ENCODE data around the gene SMKR1. TPM values are rescaled to one million over a fixed set of nuclear protein-coding genes. Genes with fewer than 3 reads are reported as not detected.

Gene SMKR1
- polyA plus RNA-seq, 2 of the 4 experiments (the other 2 are of a cell fraction), result 12.2 to 13.6 TPM

DNA sequence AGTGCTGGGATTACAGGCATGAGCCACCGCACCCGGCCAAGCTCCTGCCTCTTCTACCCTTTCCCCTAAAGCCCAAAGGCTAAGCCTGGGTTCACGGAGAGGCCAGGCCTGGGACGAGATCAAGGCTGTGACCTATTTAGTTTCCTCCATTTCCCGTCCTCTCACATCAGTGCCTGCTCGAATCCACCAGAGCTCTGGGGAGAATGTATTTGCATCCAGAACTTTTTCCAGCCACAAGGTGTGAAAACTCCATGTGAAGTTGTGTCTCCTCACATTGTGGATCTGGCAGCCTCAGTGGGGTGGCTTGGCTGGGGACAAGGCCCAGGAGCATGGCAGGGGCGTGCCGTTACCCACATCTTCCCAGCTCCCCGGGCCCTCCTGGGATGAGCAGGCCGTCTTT lies 38.0 kb downstream of the SMKR1 start (continued):
- TF ChIP-seq SMC3 (IDR thresholded peaks at IDR 0.05) (no peak), RARB (CRISPR knock-in tag; IDR thresholded peaks at IDR 0.05) (no peak), BHLHE40 (IDR thresholded peaks at IDR 0.05; ENCODE audit: low read depth, low read length) (no peak), CHD2 (IDR thresholded peaks at IDR 0.05; ENCODE audit: low read length, partially characterized antibody) (no peak)
- TF ChIP-seq, protein P1, sequence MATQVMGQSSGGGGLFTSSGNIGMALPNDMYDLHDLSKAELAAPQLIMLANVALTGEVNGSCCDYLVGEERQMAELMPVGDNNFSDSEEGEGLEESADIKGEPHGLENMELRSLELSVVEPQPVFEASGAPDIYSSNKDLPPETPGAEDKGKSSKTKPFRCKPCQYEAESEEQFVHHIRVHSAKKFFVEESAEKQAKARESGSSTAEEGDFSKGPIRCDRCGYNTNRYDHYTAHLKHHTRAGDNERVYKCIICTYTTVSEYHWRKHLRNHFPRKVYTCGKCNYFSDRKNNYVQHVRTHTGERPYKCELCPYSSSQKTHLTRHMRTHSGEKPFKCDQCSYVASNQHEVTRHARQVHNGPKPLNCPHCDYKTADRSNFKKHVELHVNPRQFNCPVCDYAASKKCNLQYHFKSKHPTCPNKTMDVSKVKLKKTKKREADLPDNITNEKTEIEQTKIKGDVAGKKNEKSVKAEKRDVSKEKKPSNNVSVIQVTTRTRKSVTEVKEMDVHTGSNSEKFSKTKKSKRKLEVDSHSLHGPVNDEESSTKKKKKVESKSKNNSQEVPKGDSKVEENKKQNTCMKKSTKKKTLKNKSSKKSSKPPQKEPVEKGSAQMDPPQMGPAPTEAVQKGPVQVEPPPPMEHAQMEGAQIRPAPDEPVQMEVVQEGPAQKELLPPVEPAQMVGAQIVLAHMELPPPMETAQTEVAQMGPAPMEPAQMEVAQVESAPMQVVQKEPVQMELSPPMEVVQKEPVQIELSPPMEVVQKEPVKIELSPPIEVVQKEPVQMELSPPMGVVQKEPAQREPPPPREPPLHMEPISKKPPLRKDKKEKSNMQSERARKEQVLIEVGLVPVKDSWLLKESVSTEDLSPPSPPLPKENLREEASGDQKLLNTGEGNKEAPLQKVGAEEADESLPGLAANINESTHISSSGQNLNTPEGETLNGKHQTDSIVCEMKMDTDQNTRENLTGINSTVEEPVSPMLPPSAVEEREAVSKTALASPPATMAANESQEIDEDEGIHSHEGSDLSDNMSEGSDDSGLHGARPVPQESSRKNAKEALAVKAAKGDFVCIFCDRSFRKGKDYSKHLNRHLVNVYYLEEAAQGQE (IDR thresholded peaks at IDR 0.05), result no peak

DNA sequence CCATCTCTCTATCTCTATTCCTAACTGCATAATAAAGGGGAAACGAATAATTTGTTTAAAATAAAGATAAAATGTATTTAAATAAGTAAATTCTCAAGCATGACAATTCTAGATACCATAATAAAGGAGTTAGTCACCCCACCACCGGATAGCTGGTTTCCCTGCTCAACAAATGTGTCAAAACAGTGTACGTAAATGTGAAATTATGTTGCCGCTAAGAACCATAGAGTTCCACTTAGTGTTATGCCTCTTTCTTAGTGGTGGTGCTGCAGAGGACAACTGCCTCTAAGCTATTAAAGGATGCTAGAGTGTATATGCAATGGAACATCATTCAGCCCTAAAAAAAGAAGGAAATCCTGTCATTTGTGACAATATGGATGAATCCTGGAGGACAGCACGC lies 42.4 kb downstream of the SMKR1 start:
- Histone ChIP-seq H3K4me2 (no peak overlapping the region), H3K9me3 (no peaks in the 10 kb centered on the region), H3K4me1 (no peaks in the 10 kb centered on the region), H3K27ac (no peak overlapping the region), H3K4me3 (no peak overlapping the region)
- CTCF ChIA-PET, result interaction anchor here (0.6 to 2.1 kb wide), 3 partner anchors 33 to 326 kb away, joined by 3 to 6 read pairs (median 4); no protein-coding TSS in a partner anchor
- WGBS (ENCODE audit: missing lambda C conversion rate), result 63% methylated on average over 5 of the region's 5 CpGs
- no peak for DNase-seq (ENCODE audit: low read depth in 1 of 2, low spot score in 1 of 2)
- ATAC-seq, result no peak
- TF ChIP-seq NPAS2 (CRISPR knock-in tag; IDR thresholded peaks at IDR 0.05; ENCODE audit: borderline replicate concordance) (no peak), SREBF2 (IDR thresholded peaks at IDR 0.05) (no peak), CBX2 (IDR thresholded peaks at IDR 0.05; ENCODE audit: borderline replicate concordance, low read depth) (no peak), GATA3 (IDR thresholded peaks at IDR 0.05; ENCODE audit: borderline replicate concordance) (no peak), HOXB5 (CRISPR knock-in tag; IDR thresholded peaks at IDR 0.05) (no peak), JUNB (IDR thresholded peaks at IDR 0.05) (no peak), ZSCAN20 (CRISPR knock-in tag; IDR thresholded peaks at IDR 0.05) (no peak), HOXB13 (CRISPR knock-in tag; IDR thresholded peaks at IDR 0.05; ENCODE audit: low read depth) (no peak), MAFK (IDR thresholded peaks at IDR 0.05; ENCODE audit: partially characterized antibody) (no peak), EHMT2 (IDR thresholded peaks at IDR 0.05; ENCODE audit: low read depth) (no peak), NFE2L2 (conservative IDR thresholded peaks at IDR 0.05; ENCODE audit: low read length) (no peak), CEBPB (IDR thresholded peaks at IDR 0.05) (no peak), TFCP2L1 (CRISPR knock-in tag; IDR thresholded peaks at IDR 0.05) (no peak), ZFP36 (IDR thresholded peaks at IDR 0.05; ENCODE audit: borderline replicate concordance, partially characterized antibody) (no peak), FOXS1 (CRISPR knock-in tag; IDR thresholded peaks at IDR 0.05) (no peak)
- TF ChIP-seq, protein P2, sequence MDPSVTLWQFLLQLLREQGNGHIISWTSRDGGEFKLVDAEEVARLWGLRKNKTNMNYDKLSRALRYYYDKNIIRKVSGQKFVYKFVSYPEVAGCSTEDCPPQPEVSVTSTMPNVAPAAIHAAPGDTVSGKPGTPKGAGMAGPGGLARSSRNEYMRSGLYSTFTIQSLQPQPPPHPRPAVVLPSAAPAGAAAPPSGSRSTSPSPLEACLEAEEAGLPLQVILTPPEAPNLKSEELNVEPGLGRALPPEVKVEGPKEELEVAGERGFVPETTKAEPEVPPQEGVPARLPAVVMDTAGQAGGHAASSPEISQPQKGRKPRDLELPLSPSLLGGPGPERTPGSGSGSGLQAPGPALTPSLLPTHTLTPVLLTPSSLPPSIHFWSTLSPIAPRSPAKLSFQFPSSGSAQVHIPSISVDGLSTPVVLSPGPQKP (IDR thresholded peaks at IDR 0.05; ENCODE audit: low read depth, low read length), result no peak
- TF ChIP-seq, protein P3, sequence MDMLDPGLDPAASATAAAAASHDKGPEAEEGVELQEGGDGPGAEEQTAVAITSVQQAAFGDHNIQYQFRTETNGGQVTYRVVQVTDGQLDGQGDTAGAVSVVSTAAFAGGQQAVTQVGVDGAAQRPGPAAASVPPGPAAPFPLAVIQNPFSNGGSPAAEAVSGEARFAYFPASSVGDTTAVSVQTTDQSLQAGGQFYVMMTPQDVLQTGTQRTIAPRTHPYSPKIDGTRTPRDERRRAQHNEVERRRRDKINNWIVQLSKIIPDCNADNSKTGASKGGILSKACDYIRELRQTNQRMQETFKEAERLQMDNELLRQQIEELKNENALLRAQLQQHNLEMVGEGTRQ (IDR thresholded peaks at IDR 0.05), result no peak
- TF ChIP-seq, protein P1 (IDR thresholded peaks at IDR 0.05), result no peak
- TF ChIP-seq, protein P4, sequence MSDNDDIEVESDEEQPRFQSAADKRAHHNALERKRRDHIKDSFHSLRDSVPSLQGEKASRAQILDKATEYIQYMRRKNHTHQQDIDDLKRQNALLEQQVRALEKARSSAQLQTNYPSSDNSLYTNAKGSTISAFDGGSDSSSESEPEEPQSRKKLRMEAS (IDR thresholded peaks at IDR 0.05), result no peak
- TF ChIP-seq, protein P5, sequence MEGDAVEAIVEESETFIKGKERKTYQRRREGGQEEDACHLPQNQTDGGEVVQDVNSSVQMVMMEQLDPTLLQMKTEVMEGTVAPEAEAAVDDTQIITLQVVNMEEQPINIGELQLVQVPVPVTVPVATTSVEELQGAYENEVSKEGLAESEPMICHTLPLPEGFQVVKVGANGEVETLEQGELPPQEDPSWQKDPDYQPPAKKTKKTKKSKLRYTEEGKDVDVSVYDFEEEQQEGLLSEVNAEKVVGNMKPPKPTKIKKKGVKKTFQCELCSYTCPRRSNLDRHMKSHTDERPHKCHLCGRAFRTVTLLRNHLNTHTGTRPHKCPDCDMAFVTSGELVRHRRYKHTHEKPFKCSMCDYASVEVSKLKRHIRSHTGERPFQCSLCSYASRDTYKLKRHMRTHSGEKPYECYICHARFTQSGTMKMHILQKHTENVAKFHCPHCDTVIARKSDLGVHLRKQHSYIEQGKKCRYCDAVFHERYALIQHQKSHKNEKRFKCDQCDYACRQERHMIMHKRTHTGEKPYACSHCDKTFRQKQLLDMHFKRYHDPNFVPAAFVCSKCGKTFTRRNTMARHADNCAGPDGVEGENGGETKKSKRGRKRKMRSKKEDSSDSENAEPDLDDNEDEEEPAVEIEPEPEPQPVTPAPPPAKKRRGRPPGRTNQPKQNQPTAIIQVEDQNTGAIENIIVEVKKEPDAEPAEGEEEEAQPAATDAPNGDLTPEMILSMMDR (IDR thresholded peaks at IDR 0.05), result no peak
- no peak for FAIRE-seq
- POLR2A ChIA-PET, result no interaction called here
